Transverse colon (tissue), 4 donors: ENCODE data around the gene TNK2. TPM values are rescaled to one million over a fixed set of nuclear protein-coding genes. Genes with fewer than 3 reads are reported as not detected.

Source experiments
- DNase-seq: peaks from one replicate; pipeline ENCODE4 v3.0.0-alpha.2; 2019
- H3K27ac ChIP-seq, 4 donors: fragments of 200-600 bp; sonication (generic); 2 replicates each; pipeline ENCODE4 v1.5.1; 2016 to 2018; ENCODE audit warnings: inconsistent platforms in 4 of 4
- H3K27me3 ChIP-seq: fragments of 200-600 bp; sonication (generic); 2 replicates; pipeline ENCODE4 v1.5.1; 2017; ENCODE audit warnings: inconsistent platforms
- H3K36me3 ChIP-seq, 4 donors: fragments of 200-600 bp; sonication (generic); 2 replicates each; pipeline ENCODE4 v1.5.1; 2017 to 2019; ENCODE audit warnings: inconsistent platforms in 4 of 4
- H3K4me1 ChIP-seq, 4 donors: fragments of 200-600 bp; sonication (generic); 2 replicates each; pipeline ENCODE4 v1.5.1; 2017 to 2020; ENCODE audit warnings: inconsistent platforms in 4 of 4
- H3K4me3 ChIP-seq, 4 donors: fragments of 200-600 bp; sonication (generic); 1 replicate in 1 of 4; 2 replicates in 3 of 4; pipeline versions ENCODE4 v1.5.1 to v1.6.1; 2017 to 2019; ENCODE audit warnings: inconsistent platforms in 4 of 4
- H3K9me3 ChIP-seq, 2 donors: fragments of 200-600 bp; sonication (generic); 2 replicates each; pipeline ENCODE4 v1.5.1; 2017 to 2019; ENCODE audit warnings: inconsistent platforms in 2 of 2
- EP300 ChIP-seq: sonication (generic); formaldehyde crosslinking; IDR thresholded peaks from one replicate; pipeline ENCODE4 v1.6.1; 2017; ENCODE audit warnings: antibody characterized with exemption, low read depth
- POLR2A ChIP-seq: fragments of 450-650 bp; IDR thresholded peaks from one replicate; pipeline ENCODE4 v1.6.1; 2016; ENCODE audit warnings: antibody characterized with exemption, mild to moderate bottlenecking, moderate library complexity
- POLR2AphosphoS5 ChIP-seq, 3 donors: sonication (generic); formaldehyde crosslinking; IDR thresholded peaks; one replicate each; pipeline ENCODE4 v1.6.1; 2016; ENCODE audit warnings: antibody characterized with exemption in 3 of 3
- WGBS, 2 donors: methylation state at CpG; one replicate each; pipeline ENCODE4 v1.1.5; 2018; ENCODE audit warnings: low coverage in 1 of 2; 5-methylcytosine and 5-hydroxymethylcytosine counted together
- in situ Hi-C, 4 donors: fragments of 200-750 bp; cut with MboI; loops; one replicate each; pipeline versions ENCODE4 v1.15.0 to v1.15.1; 2017; ENCODE audit warnings: low sequenced_read_pairs in 3 of 4, low pct_ligation_motif_present in 1 of 4, low pct_unique_long_range_greater_than_20kb in 1 of 4
- intact Hi-C: fragments of 100-400 bp; cut with DNase I; formaldehyde crosslinking; loops from one replicate; pipeline ENCODE4 v1.15.1; 2023; ENCODE audit warnings: low total_unique reads
- total RNA-seq, 4 donors: library from RNA; depleted of rRNA; stranded (reverse); fragments of >200 nt; gene quantifications; one replicate each; pipeline ENCODE4 v1.1.0, GENCODE V29; 2016
- TF ChIP-seq, protein P1 (sequence below), 5 experiments: fragments of 200-600 bp in 3 of 5; fragments of 450-650 bp in 2 of 5; sonication (generic) in 3 of 5; IDR thresholded peaks; 1 replicate in 2 of 5; 2 replicates in 3 of 5; pipeline ENCODE4 v1.5.1; 2016 to 2017; ENCODE audit warnings: antibody characterized with exemption in 5 of 5, inconsistent platforms in 3 of 5, mild to moderate bottlenecking in 2 of 5, moderate library complexity in 1 of 5

Gene TNK2
- total RNA-seq, 4 donors from 2014 or later = 19.1 to 74.1 (median 21.3) TPM

DNA sequence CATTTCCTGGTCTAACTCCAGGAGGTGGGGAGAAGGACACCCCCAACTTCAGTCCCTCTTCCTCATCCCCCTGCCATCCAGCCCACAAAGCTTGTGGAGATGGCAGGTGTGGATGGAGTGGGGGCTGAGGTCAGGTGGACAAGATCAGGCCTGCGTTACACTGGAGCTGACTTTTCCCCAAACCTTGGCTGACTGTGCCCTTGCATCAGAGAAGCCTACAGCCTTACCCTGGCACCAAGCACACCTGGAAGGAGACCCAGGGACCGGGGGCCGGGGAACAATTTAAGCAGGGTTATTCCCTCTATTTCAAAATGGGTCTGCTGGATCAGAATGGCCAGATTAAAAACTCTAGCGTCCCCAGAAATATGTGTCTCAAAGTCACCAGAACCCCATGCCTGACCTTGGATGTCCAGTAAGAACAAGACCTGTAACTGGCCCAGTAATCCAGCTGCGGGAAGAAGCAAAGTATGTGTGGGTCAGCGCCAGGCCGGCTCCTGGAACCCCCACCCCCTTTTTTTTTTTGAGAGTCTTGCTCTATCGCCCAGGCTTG, 14.4 kb downstream of the TNK2 start:
- Histone ChIP-seq H3K27ac (peak overlapping the region in 3 of 4 donors; percentile 63 to 89 (median 87)), H3K36me3 (no peaks in the 10 kb centered on the region), H3K27me3 (no peaks in the 10 kb centered on the region), H3K4me1 (peaks cover 22 to 55% (median 36%) of the 10 kb centered on the region in 4 donors), H3K4me3 (no peak overlapping the region), H3K9me3 (no peaks in the 10 kb centered on the region)
- no peak for DNase-seq
- intact Hi-C loops = loop anchor here (2.0 kb wide), 1 partner anchor 31 kb away; no protein-coding TSS in a partner anchor
- WGBS, 2 donors = 84 to 86% methylated on average over 2 to 8 of the region's 8 CpGs
- TF ChIP-seq EP300 = no peak
- TF ChIP-seq, protein P1, sequence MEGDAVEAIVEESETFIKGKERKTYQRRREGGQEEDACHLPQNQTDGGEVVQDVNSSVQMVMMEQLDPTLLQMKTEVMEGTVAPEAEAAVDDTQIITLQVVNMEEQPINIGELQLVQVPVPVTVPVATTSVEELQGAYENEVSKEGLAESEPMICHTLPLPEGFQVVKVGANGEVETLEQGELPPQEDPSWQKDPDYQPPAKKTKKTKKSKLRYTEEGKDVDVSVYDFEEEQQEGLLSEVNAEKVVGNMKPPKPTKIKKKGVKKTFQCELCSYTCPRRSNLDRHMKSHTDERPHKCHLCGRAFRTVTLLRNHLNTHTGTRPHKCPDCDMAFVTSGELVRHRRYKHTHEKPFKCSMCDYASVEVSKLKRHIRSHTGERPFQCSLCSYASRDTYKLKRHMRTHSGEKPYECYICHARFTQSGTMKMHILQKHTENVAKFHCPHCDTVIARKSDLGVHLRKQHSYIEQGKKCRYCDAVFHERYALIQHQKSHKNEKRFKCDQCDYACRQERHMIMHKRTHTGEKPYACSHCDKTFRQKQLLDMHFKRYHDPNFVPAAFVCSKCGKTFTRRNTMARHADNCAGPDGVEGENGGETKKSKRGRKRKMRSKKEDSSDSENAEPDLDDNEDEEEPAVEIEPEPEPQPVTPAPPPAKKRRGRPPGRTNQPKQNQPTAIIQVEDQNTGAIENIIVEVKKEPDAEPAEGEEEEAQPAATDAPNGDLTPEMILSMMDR (IDR thresholded peaks at IDR 0.05) = no peak
- no peak for TF ChIP-seq POLR2A
- TF ChIP-seq POLR2AphosphoS5 (IDR thresholded peaks at IDR 0.05) = no peak
- in situ Hi-C loops = no loop called here

DNA sequence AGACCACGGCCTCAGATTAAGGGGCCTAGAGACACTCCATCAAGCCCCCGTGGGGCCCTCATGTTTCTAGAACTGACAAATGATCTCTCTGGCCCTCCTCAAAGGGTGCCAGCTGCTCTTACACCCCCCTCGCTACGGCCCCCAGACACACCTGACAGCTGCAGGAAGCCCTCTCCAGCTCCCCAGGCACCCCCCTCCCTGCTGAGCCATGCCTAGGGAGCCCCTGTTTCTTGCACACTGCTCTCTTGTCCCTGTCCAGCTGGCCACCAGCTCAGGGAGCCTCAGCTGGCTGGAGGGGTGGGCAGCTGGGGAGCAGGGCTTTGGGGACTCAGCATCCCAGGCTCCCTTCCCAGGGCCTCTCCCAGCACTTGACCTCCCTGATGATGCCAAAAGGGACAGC, 14.8 kb downstream of the TNK2 start:
- peak overlapping the region; percentile 39 to 87 (median 67) for H3K27ac ChIP-seq
- intact Hi-C loops (no loop called here), in situ Hi-C loops (no loop called here)
- DNase-seq = no peak
- 54% methylated on average over 2 of the region's 4 CpGs; no CpG with 5 or more reads in 1 of the 2 donors for WGBS, 2 donors
- no peaks in the 10 kb centered on the region for H3K27me3 ChIP-seq
- peaks cover 22 to 55% (median 36%) of the 10 kb centered on the region in 4 donors for H3K4me1 ChIP-seq
- no peak overlapping the region for H3K4me3 ChIP-seq
- H3K36me3 ChIP-seq = no peaks in the 10 kb centered on the region
- TF ChIP-seq POLR2AphosphoS5 (IDR thresholded peaks at IDR 0.05) (no peak), POLR2A (no peak), EP300 (no peak)
- TF ChIP-seq, protein P1 (IDR thresholded peaks at IDR 0.05) = no peak
- H3K9me3 ChIP-seq = no peaks in the 10 kb centered on the region

DNA sequence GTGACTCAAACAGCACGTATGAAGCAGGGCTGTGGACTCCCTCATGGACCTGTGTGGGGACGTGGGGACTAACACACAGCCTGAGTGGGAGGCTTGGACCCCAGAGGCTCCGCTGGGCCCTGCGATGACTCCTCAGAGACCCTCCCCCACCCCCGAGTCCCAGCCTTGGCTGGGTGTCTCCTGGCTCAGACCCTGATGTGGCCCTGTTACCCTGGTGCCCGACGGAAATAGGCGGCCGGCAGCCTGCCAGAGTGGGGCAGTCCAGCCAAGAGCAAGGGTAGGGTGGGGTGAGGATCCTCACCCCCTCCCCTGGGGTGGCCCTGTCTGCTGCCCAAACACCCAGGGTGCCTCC, 15.3 kb downstream of the TNK2 start:
- Histone ChIP-seq H3K9me3 (no peaks in the 10 kb centered on the region), H3K36me3 (no peaks in the 10 kb centered on the region), H3K27ac (peak overlapping the region; percentile 36 to 71 (median 51)), H3K4me3 (peak overlapping the region in 1 of 4 donors; percentile 20), H3K27me3 (no peaks in the 10 kb centered on the region), H3K4me1 (peaks cover 22 to 55% (median 36%) of the 10 kb centered on the region in 4 donors)
- in situ Hi-C loops = no loop called here
- WGBS, 2 donors = 62% methylated on average over 9 of the region's 9 CpGs; no CpG with 5 or more reads in 1 of the 2 donors
- DNase-seq = no peak
- intact Hi-C loops = no loop called here
- TF ChIP-seq, protein P1 (IDR thresholded peaks at IDR 0.05) = no peak
- TF ChIP-seq EP300 = no peak

DNA sequence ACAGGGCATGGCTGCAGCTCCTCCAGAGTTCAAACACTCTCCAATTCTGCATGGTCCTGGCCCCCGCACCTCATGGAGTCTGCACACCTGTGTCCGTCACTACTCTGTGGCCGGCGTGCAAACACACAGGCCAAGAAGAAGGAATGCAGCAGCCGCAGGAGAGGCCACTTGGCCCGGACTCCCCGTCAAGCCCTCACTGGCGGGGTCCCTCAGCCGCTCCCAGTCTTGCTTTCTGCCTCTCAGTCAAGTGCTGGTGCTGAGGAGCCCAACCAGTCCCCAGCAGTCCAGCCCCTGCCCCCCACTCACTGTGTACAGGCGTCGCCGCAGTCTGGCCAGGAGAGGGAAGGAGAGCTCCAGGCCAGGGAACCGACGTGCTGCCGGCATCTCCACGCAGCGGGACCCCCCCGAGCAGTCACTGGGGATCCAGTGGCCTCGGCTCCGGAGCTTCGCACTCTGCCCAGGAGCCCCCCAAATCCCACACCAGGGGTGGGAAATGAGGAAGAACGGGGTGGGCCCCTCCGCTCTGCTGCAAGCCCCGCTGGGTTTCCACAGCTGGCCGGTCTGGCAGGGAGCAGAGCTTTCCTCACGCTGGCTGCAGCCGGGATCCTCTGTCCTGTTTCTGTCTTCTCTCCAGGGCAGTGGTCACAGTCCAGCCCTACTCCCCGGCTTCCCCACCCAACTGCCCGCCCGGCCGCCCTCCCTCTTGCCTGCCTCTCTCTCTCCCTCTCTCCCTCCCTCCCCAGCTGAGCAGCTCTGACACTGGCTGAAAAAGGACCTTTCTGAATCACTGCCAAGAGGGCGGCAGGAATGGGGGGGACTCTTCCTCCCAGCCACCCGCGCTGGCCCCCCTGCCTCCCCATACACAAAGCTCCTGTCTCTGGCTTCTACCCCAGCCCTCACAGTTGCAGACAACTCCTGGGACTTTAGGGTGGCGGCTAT, 16.0 kb downstream of the TNK2 start:
- in situ Hi-C loops = no loop called here
- peak; percentile 38 for DNase-seq

More for the DNA sequence above, 16.0 kb downstream of the TNK2 start:
- intact Hi-C loops = no loop called here
- TF ChIP-seq, protein P1 (IDR thresholded peaks at IDR 0.05) = no peak
- no peak for TF ChIP-seq EP300
- no peak for TF ChIP-seq POLR2AphosphoS5 (IDR thresholded peaks at IDR 0.05)
- TF ChIP-seq POLR2A = no peak
- Histone ChIP-seq H3K4me3 (peak overlapping the region in 2 of 4 donors; percentile 20 to 25), H3K9me3 (no peaks in the 10 kb centered on the region), H3K4me1 (peaks cover 22 to 54% (median 35%) of the 10 kb centered on the region in 4 donors), H3K27me3 (no peaks in the 10 kb centered on the region), H3K36me3 (no peaks in the 10 kb centered on the region), H3K27ac (peak overlapping the region; percentile 36 to 71 (median 51))
- 66% methylated on average over 27 of the region's 35 CpGs; no CpG with 5 or more reads in 1 of the 2 donors for WGBS, 2 donors
